ENCODE measurements around the gene LTBP1. TPM values are rescaled to one million over a fixed set of nuclear protein-coding genes. Genes with fewer than 3 reads are reported as not detected.

Gene LTBP1
- total RNA-seq, 1 experiment from 2014 or later: 28.5 TPM

DNA sequence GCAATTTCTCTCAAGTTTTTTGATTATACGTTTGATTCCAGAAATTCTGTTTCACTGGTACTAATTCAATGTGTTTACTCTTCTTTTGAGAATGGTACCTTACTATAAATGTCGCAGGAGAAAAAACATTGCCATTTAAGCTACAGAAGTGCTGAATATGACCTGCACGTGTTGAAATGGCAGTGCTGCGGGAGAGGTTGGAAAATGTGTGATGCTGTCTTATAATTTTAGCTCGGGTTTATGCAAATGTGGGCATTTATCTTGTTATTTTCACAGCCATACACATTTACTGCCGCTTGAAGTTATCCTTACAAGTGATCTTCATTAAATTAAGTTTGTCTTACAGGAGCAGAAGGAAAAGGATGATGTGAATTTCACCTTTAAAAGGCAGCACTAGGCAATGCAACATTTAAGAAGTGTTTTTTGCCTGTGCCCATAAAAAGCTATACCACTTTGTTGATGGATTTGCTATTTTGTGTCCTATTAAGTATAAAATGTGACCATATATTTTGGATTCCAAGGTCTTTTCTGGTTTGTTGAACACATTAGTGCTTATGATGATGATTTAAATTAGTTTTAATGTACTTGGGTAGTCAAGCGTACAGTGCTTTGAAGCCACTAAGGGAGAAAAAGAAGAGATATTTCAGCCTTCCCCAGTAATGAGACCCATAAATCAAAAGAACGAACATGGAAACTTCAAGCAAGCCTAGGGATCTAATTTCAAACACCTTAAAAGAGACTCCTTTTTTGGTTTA, 112.1 kb downstream of the LTBP1 start:
- Histone ChIP-seq H2BK5ac (ENCODE audit: insufficient read length, low read length) (no peak overlapping the region), H2BK20ac (ENCODE audit: low read depth, low read length, poor library complexity, severe bottlenecking) (no peak overlapping the region), H2AK5ac (ENCODE audit: insufficient read length, low read length) (no peak overlapping the region), H4K5ac (ENCODE audit: insufficient read length, low read depth, low read length) (no peak overlapping the region), H3K9ac (ENCODE audit: extremely low read depth, insufficient read length, low read length) (no peak overlapping the region), H3K4ac (ENCODE audit: low read depth, low read length) (no peak overlapping the region), H3K27ac (ENCODE audit: insufficient read length, low read depth, low read length) (no peak overlapping the region), H3K23ac (ENCODE audit: insufficient read length, low read depth, low read length) (no peak overlapping the region), H2BK15ac (ENCODE audit: low read depth, low read length) (no peak overlapping the region), H4K20me1 (ENCODE audit: control insufficient read depth, insufficient read depth, insufficient read length) (no peaks in the 10 kb centered on the region), H3K9me3 (ENCODE audit: control insufficient read depth, low read depth, low read length) (no peaks in the 10 kb centered on the region), H3K27me3 (ENCODE audit: insufficient read depth, low read length) (no peaks in the 10 kb centered on the region), H3K4me1 (ENCODE audit: insufficient read depth, low read length) (no peaks in the 10 kb centered on the region), H2AFZ (ENCODE audit: low read length) (no peak overlapping the region), H3K14ac (ENCODE audit: insufficient read depth, low read length) (no peak overlapping the region), H4K91ac (ENCODE audit: insufficient read length, low read depth, low read length) (no peak overlapping the region), H3K23me2 (ENCODE audit: insufficient read length, low read depth, low read length, poor library complexity, severe bottlenecking) (no peaks in the 10 kb centered on the region), H3K79me1 (ENCODE audit: insufficient read depth, low read depth, low read length, poor library complexity, severe bottlenecking) (no peaks in the 10 kb centered on the region), H2BK120ac (ENCODE audit: low read depth, low read length, poor library complexity, severe bottlenecking) (no peak overlapping the region), H4K8ac (replicated peaks; ENCODE audit: insufficient read length, low read depth, low read length) (no peak overlapping the region), H2BK12ac (ENCODE audit: insufficient read length, low read depth, low read length) (no peak overlapping the region), H3K56ac (ENCODE audit: insufficient read length, low read depth, low read length) (no peak overlapping the region), H3T11ph (ENCODE audit: low read length) (no peak overlapping the region), H3K18ac (ENCODE audit: insufficient read length, low read depth, low read length) (no peak overlapping the region), H3K4me2 (ENCODE audit: insufficient read depth, insufficient read length, low read length) (no peak overlapping the region), H3K79me2 (ENCODE audit: insufficient read depth, low read length) (no peaks in the 10 kb centered on the region)
- Mint-ChIP-seq H3K36me3 (ENCODE audit: insufficient read depth in 1 of 3, low read depth in 3 of 3) (peaks cover 2 to 6% (median 5%) of the 10 kb centered on the region in 3 experiments; a peak in 2 of 7 replicates), H3K9me3 (peaks cover 0 to 3% of the 10 kb centered on the region in 2 experiments; a peak in 2 of 5 replicates), H3K27ac (no peak overlapping the region; a peak in 2 of 7 replicates), H3K27me3 (ENCODE audit: low read depth) (no peaks in the 10 kb centered on the region), H3K4me1 (peaks cover 22 to 23% of the 10 kb centered on the region in 2 experiments), H3K4me3 (no peak overlapping the region)
- no peak for TF ChIP-seq CTCF (conservative IDR thresholded peaks at IDR 0.05)
- DNase-seq: no peak
- no CpG with 5 or more reads among the region's 8 CpGs for WGBS (ENCODE audit: extremely low coverage, insufficient read length, low lambda C conversion rate)
